ENCODE measurements around the gene GDF10. TPM values are rescaled to one million over a fixed set of nuclear protein-coding genes. Genes with fewer than 3 reads are reported as not detected.

Gene GDF10
- total and polyA plus RNA-seq, 2 donors (not counting 3 experiments of a cell fraction or from before 2014, with no cell fraction given) = not detected

DNA sequence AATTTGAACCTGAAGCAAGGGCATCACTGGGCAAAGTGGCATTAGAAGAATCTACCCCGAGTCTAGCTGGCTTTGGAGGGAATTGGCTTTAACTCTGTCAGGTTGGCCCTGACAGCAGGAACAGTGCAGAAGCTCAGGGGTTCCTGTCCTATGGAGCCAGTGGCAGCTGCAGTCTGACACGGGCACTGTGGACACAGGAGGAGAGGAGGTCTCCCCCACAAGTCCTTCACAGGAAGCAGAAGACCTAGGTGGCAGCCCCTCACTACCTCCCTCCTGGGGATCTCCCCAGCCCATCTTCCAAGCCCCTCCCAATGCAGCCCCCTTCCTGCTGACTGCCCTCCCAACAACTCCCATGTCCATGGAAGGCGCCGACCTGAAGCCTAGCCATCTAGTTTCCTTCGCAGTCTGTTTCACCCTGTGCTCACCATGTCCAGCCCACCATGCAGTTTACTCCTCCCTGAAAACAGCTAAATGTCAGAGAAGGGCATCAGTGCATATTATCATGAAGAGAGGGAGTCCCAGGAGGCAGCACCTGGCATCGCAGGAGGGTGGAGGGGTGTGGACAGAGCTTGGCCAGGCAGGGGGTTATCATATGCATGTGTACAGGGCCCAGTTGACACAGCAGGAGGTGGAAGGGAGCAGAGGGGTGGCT, 17.9 kb upstream of the GDF10 start:
- no peak overlapping the region for H3K4me2 ChIP-seq (ENCODE audit: insufficient read depth, low read length)
- FAIRE-seq (no peak), DNase-seq (ENCODE audit: low read depth, low spot score) (no peak)
- ChIA-PET CTCF (interaction anchor here (1.5 kb wide), 1 partner anchor 258 kb away, joined by 3 read pairs; no protein-coding TSS in a partner anchor), POLR2A (no interaction called here)
- intact Hi-C loops (cut with micrococcal nuclease) = no loop called here
- dilution Hi-C loops (cut with MboI; ENCODE audit: extremely low pct_ligation_motif_present, low sequenced_read_pairs) = no loop called here
- H3K79me2 ChIP-seq (ENCODE audit: control insufficient read depth, insufficient read depth, low read length) = no peaks in the 10 kb centered on the region
- no peaks in the 10 kb centered on the region for H3K27me3 ChIP-seq (ENCODE audit: control insufficient read depth in 2 of 2, insufficient read depth in 2 of 2, low read length in 2 of 2)
- no peaks in the 10 kb centered on the region for H3K9me3 ChIP-seq (replicated peaks; ENCODE audit: control insufficient read depth, insufficient read depth, low read length)
- H3K9me1 ChIP-seq (replicated peaks; ENCODE audit: control insufficient read depth, extremely low read depth, insufficient read depth, low read length) = no peaks in the 10 kb centered on the region
- no TSS peak for BruUV-seq (replicated peaks)
- TF ChIP-seq EZH2 (IDR thresholded peaks at IDR 0.05; ENCODE audit: borderline replicate concordance, low read depth, low read length, severe bottlenecking) (no peak), JUN (IDR thresholded peaks at IDR 0.05; ENCODE audit: borderline replicate concordance, insufficient read depth, insufficient read length, low read depth) (no peak), POLR2AphosphoS5 (IDR thresholded peaks at IDR 0.05; ENCODE audit: insufficient read depth, low read depth, low read length) (no peak), POLR2A (IDR thresholded peaks at IDR 0.05; ENCODE audit: low read depth, low read length) (no peak), MYC (IDR thresholded peaks at IDR 0.05; ENCODE audit: low read depth, low read length) (no peak), GATA2 (IDR thresholded peaks at IDR 0.05; ENCODE audit: insufficient read depth, insufficient read length, low read depth, low read length) (no peak), FOS (IDR thresholded peaks at IDR 0.05; ENCODE audit: borderline replicate concordance, insufficient read depth, low read length) (no peak)
- TF ChIP-seq, protein P1, sequence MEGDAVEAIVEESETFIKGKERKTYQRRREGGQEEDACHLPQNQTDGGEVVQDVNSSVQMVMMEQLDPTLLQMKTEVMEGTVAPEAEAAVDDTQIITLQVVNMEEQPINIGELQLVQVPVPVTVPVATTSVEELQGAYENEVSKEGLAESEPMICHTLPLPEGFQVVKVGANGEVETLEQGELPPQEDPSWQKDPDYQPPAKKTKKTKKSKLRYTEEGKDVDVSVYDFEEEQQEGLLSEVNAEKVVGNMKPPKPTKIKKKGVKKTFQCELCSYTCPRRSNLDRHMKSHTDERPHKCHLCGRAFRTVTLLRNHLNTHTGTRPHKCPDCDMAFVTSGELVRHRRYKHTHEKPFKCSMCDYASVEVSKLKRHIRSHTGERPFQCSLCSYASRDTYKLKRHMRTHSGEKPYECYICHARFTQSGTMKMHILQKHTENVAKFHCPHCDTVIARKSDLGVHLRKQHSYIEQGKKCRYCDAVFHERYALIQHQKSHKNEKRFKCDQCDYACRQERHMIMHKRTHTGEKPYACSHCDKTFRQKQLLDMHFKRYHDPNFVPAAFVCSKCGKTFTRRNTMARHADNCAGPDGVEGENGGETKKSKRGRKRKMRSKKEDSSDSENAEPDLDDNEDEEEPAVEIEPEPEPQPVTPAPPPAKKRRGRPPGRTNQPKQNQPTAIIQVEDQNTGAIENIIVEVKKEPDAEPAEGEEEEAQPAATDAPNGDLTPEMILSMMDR (IDR thresholded peaks at IDR 0.05; ENCODE audit: extremely low read depth in 1 of 2, insufficient read depth in 1 of 2, low read depth in 1 of 2, low read length in 2 of 2) = no peak
- TF ChIP-seq, protein P2, sequence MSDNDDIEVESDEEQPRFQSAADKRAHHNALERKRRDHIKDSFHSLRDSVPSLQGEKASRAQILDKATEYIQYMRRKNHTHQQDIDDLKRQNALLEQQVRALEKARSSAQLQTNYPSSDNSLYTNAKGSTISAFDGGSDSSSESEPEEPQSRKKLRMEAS (IDR thresholded peaks at IDR 0.05; ENCODE audit: insufficient read depth, insufficient read length) = no peak
- no peak overlapping the region for H3K27ac ChIP-seq (ENCODE audit: insufficient read depth, low read depth, low read length)
- no peak overlapping the region for H3K4me3 ChIP-seq (replicated peaks in 1 of 3; ENCODE audit: insufficient read depth in 1 of 3, low read depth in 1 of 3, low read length in 3 of 3)
- H3K9ac ChIP-seq (replicated peaks; ENCODE audit: extremely low read depth, insufficient read depth, low read length) = no peak overlapping the region
- no peaks in the 10 kb centered on the region for H4K20me1 ChIP-seq (replicated peaks; ENCODE audit: control insufficient read depth, extremely low read depth, insufficient read depth, low read length)
- H2AFZ ChIP-seq (ENCODE audit: low read depth, low read length) = no peak overlapping the region
- no peaks in the 10 kb centered on the region for H3K36me3 ChIP-seq (ENCODE audit: control insufficient read depth in 2 of 2, extremely low read depth in 1 of 2, insufficient read depth in 2 of 2, low read length in 2 of 2)
- H3K4me1 ChIP-seq (ENCODE audit: control insufficient read depth, extremely low read depth, insufficient read depth, low read length) = no peaks in the 10 kb centered on the region
